Measurements from ENCODE around the gene DIDO1.
"Not testable (repeated sequence)": the region's sequence is repeated elsewhere in the genome, so short reads cannot be mapped to it uniquely, and the experiment has no call there.

DNA sequence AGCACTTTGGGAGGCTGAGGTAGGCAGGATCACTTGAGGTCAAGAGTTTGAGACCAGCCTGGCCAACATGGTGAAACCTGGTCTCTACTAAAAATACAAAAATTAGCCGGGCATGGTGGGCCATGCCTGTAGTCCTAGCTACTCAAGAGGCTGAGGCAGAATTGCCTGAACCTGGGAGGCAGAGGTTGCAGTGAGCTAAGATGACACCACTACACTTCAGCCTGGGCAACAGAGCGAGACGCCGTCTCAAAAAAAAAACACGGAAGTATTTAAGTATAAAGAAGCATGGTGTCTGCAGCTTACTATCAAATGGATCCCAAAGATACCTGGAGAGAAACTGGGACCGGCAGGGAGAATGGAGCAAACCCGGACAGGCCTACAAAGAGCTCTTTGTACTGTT is 77.4 kb downstream of the DIDO1 start:
- TF ChIP-seq POLR2A, CTCF (IDR thresholded peaks at IDR 0.05): not testable (repeated sequence)
